ENCODE data around the gene PLA2G2D. TPM values are rescaled to one million over a fixed set of nuclear protein-coding genes. Genes with fewer than 3 reads are reported as not detected.

Gene PLA2G2D
- total and polyA plus RNA-seq, 2 of the 8 experiments (the other 6 are each of a cell fraction or from before 2014, with no cell fraction given), result not detected

DNA sequence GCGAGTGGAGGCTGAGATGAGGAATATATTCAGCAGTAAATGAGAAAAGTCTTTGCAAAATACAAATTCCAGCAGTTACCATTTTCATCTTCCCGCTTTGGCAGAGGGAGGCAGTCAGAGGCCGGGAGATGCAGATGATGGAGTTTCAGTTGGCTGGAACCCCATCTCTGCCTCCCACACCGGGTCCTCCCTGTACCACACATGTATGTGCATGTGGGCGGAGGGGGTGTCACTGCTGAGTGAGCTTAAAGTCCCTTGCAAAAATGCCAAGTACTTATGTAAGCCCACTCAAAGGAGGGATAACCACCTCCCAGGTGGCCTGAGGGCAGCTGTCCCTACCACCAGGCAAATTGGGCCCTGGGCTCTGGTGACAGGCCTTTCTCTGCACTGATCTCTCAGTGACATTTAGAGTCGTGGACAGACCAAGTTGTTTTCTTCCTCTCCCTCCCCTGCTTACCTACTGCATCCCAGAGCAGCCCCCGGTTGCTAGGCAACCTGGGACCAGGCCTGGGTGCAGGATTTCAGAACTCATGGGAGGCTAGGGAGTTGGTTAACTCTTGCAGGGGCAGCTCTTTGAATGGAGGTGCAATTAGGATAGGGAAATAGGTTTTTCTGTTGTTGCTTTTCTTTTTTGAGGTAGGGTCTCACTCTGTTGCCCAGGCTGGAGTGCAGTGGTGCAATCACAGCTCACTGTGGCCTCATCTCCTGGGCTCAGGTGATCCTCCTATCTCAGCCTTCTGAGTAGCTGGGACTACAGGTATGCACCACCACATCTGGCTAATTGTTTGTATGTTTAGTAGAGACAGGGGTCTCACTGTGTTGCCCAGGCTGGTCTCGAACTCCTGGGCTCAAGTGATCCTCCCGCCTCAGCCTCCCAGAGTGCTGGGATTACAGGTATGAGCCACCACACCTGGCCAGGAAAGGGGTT, 49.5 kb upstream of the PLA2G2D start:
- 89% methylated on average over 9 of the region's 9 CpGs; no CpG with 5 or more reads in 1 of the 2 experiments for WGBS, 2 experiments (ENCODE audit: extremely low coverage in 1 of 2, insufficient coverage in 1 of 2, insufficient read length in 1 of 2, insufficient replicate concordance in 2 of 2, low coverage in 1 of 2, low lambda C conversion rate in 2 of 2, missing lambda C conversion rate in 1 of 2)
- CTCF ChIA-PET (ENCODE audit: partially characterized antibody), result interaction anchor here (0.6 to 8.4 kb wide), 7 partner anchors 11 to 287 kb away, joined by 3 to 89 read pairs (median 10); partner anchors contain the start of gene OTUD3
- Histone ChIP-seq H3K9me3 (ENCODE audit: insufficient read depth in 2 of 2, low read depth in 1 of 2, low read length in 1 of 2) (no peaks in the 10 kb centered on the region; a peak in 1 of 4 replicates), H3K4me1 (replicated peaks in 1 of 4; ENCODE audit: control insufficient read depth in 3 of 4, insufficient read depth in 4 of 4, low read length in 3 of 4) (peaks cover 0 to 5% (median 0%) of the 10 kb centered on the region in 4 experiments; a peak in 2 of 7 replicates), H2BK5ac (ENCODE audit: low read depth, low read length) (no peak overlapping the region), H3K23ac (ENCODE audit: insufficient read length) (no peak overlapping the region), H3K18ac (ENCODE audit: extremely low read depth, low read length) (no peak overlapping the region), H4K20me1 (replicated peaks in 1 of 2; ENCODE audit: control insufficient read depth in 1 of 2, insufficient read depth in 2 of 2, low read length in 2 of 2) (peaks cover 0 to 1% of the 10 kb centered on the region in 2 experiments), H3K79me2 (ENCODE audit: control insufficient read depth in 1 of 2, insufficient read depth in 2 of 2, low read length in 2 of 2) (no peaks in the 10 kb centered on the region), H3K27me3 (replicated peaks in 1 of 4; ENCODE audit: control insufficient read depth in 3 of 4, extremely low read depth in 1 of 4, insufficient read depth in 3 of 4, low read length in 3 of 4) (no peaks in the 10 kb centered on the region), H3K9ac (replicated peaks in 1 of 4; ENCODE audit: extremely low read depth in 1 of 4, low read depth in 3 of 4, low read length in 3 of 4) (no peak overlapping the region), H3K4ac (replicated peaks; ENCODE audit: insufficient read length, low read depth, low read length) (no peak overlapping the region), H2BK12ac (ENCODE audit: low read depth, low read length) (no peak overlapping the region), H3K4me2 (ENCODE audit: insufficient read depth in 1 of 2, low read depth in 2 of 2, low read length in 2 of 2) (no peak overlapping the region), H2BK20ac (ENCODE audit: low read length) (no peak overlapping the region), H2BK120ac (replicated peaks; ENCODE audit: low read depth, low read length) (no peak overlapping the region), H3K36me3 (ENCODE audit: control insufficient read depth in 2 of 4, insufficient read depth in 4 of 4, low read length in 3 of 4) (no peaks in the 10 kb centered on the region), H2AK5ac (ENCODE audit: low read depth, low read length) (no peak overlapping the region), H3K27ac (ENCODE audit: low read depth, low read length) (no peak overlapping the region), H3K79me1 (ENCODE audit: low read depth, low read length) (no peaks in the 10 kb centered on the region; the same call in 1 of the 2 replicates), H3K4me3 (ENCODE audit: extremely low read depth in 1 of 4, insufficient read depth in 2 of 4, low read depth in 3 of 4, low read length in 4 of 4) (no peak overlapping the region), H4K91ac (replicated peaks; ENCODE audit: insufficient read length, low read length) (no peak overlapping the region), H3K56ac (replicated peaks; ENCODE audit: insufficient read length, low read depth, low read length) (no peak overlapping the region), H2AFZ (ENCODE audit: low read length) (no peak overlapping the region), H3K14ac (ENCODE audit: insufficient read length) (no peak overlapping the region), H2BK15ac (ENCODE audit: low read length) (no peak overlapping the region), H4K8ac (ENCODE audit: extremely low read depth, insufficient read depth, low read length) (no peak overlapping the region), H3K23me2 (ENCODE audit: low read depth, low read length) (no peaks in the 10 kb centered on the region), H4K5ac (ENCODE audit: insufficient read length, low read depth, low read length) (no peak overlapping the region)
- FAIRE-seq (no peak), DNase-seq (ENCODE audit: low read depth in 1 of 2, low spot score in 2 of 2) (no peak)
- TF ChIP-seq CREB1 (IDR thresholded peaks at IDR 0.05) (no peak), EGR1 (IDR thresholded peaks at IDR 0.05; ENCODE audit: borderline replicate concordance, low read depth, low read length) (no peak), POU5F1 (IDR thresholded peaks at IDR 0.05; ENCODE audit: low read depth, low read length) (no peak), JUN (IDR thresholded peaks at IDR 0.05; ENCODE audit: low read depth, low read length) (no peak), MAFK (IDR thresholded peaks at IDR 0.05; ENCODE audit: low read depth, low read length) (no peak), SAP30 (IDR thresholded peaks at IDR 0.05; ENCODE audit: insufficient read depth, insufficient replicate concordance, low read length) (no peak), POLR2A (IDR thresholded peaks at IDR 0.05; ENCODE audit: control extremely low read depth in 1 of 2, low read depth in 2 of 2, low read length in 2 of 2) (no peak), SRF (IDR thresholded peaks at IDR 0.05; ENCODE audit: low read depth, low read length) (no peak), RXRA (IDR thresholded peaks at IDR 0.05; ENCODE audit: insufficient read depth, low read depth, low read length) (no peak), ZNF274 (IDR thresholded peaks at IDR 0.05; ENCODE audit: borderline replicate concordance, extremely low read depth, low read length) (no peak), BACH1 (IDR thresholded peaks at IDR 0.05; ENCODE audit: low read length) (no peak)
- TF ChIP-seq, protein P1, sequence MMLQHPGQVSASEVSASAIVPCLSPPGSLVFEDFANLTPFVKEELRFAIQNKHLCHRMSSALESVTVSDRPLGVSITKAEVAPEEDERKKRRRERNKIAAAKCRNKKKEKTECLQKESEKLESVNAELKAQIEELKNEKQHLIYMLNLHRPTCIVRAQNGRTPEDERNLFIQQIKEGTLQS (IDR thresholded peaks at IDR 0.05; ENCODE audit: insufficient read depth, low read depth, low read length), result no peak
- POLR2A ChIA-PET (ENCODE audit: partially characterized antibody), result no interaction called here
